IMR-90 (cell line): ENCODE results near the gene PCCA. TPM values are rescaled to one million over a fixed set of nuclear protein-coding genes. Genes with fewer than 3 reads are reported as not detected.
"Not testable (repeated sequence)": the region's sequence is repeated elsewhere in the genome, so short reads cannot be mapped to it uniquely, and the experiment has no call there.

Experiments used
- ATAC-seq: fragments of 200-7000 bp; cut with Tn5 transposase; 2 replicates; pipeline ENCODE4 v1.9.1; 2020; ENCODE audit warnings: low read depth, mild to moderate bottlenecking, moderate library complexity
- BruUV-seq: library from RNA; stranded (reverse); fragments of 400-500 nt; replicated peaks from 2 replicates; lab custom pipeline; 2021; lab: Mats Ljungman, UMichigan
- CTCF ChIA-PET: fragments of 300-600 bp; formaldehyde crosslinking; extraction: SDS; loops from one replicate; lab custom pipeline; 2021; ENCODE audit warnings: antibody characterized with exemption; lab: Yijun Ruan, JAX
- POLR2A ChIA-PET: fragments of 300-600 bp; sonication (Branson Sonifier 250); formaldehyde crosslinking; loops from one replicate; lab custom pipeline; 2022; ENCODE audit warnings: antibody characterized with exemption; ENCODE audit not compliant: unreplicated experiment; lab: Charles Lee
- DNase-seq: peaks from one replicate; pipeline ENCODE4 v3.0.0; 2013
- H2AFZ ChIP-seq: replicated peaks from 2 replicates; pipeline ENCODE3; 2013; ENCODE audit warnings: low read length, mild to moderate bottlenecking; ENCODE audit not compliant: poor library complexity
- H2AK5ac ChIP-seq: 2 replicates; pipeline ENCODE4 v1.6.1; 2013; ENCODE audit warnings: low read depth, low read length, inconsistent platforms
- H2AK9ac ChIP-seq: replicated peaks from 2 replicates; pipeline ENCODE3; 2013; ENCODE audit warnings: mild to moderate bottlenecking, low read depth, low read length, moderate library complexity; ENCODE audit not compliant: poor library complexity
- H2BK120ac ChIP-seq: 2 replicates; pipeline ENCODE4 v1.6.1; 2013; ENCODE audit warnings: low read depth, low read length, inconsistent platforms
- H2BK15ac ChIP-seq: 3 replicates; pipeline ENCODE4 v1.6.1; 2013; ENCODE audit warnings: low read depth, low read length, inconsistent platforms
- H2BK20ac ChIP-seq: 2 replicates; pipeline ENCODE4 v1.6.1; 2013; ENCODE audit warnings: low read depth, mild to moderate bottlenecking, inconsistent platforms, low read length, moderate library complexity
- H2BK5ac ChIP-seq: 2 replicates; pipeline ENCODE4 v1.6.1; 2013; ENCODE audit warnings: mild to moderate bottlenecking, low read depth, low read length, inconsistent platforms; ENCODE audit not compliant: poor library complexity, severe bottlenecking
- H3K14ac ChIP-seq: replicated peaks from 2 replicates; pipeline ENCODE4 v1.6.1; 2013; ENCODE audit warnings: low read depth, low read length, inconsistent platforms
- H3K18ac ChIP-seq: 2 replicates; pipeline ENCODE4 v1.6.1; 2013; ENCODE audit warnings: low read depth, low read length, control low read depth
- H3K23ac ChIP-seq: 2 replicates; pipeline ENCODE4 v1.6.1; 2013; ENCODE audit warnings: low read depth, low read length, inconsistent platforms
- H3K27ac ChIP-seq: 2 replicates; pipeline ENCODE4 v1.5.1; 2013; ENCODE audit warnings: mild to moderate bottlenecking, control low read depth, low read length; ENCODE audit not compliant: insufficient read depth
- H3K27me3 ChIP-seq: 2 replicates; pipeline ENCODE4 v1.6.1; 2013; ENCODE audit warnings: low read length; ENCODE audit not compliant: control insufficient read depth, insufficient read depth
- H3K36me3 ChIP-seq: 2 replicates; pipeline ENCODE4 v1.6.1; 2013; ENCODE audit warnings: low read length, mixed read lengths; ENCODE audit not compliant: control insufficient read depth, insufficient read depth
- H3K4ac ChIP-seq: 2 replicates; pipeline ENCODE4 v1.6.1; 2013; ENCODE audit warnings: low read depth, low read length, inconsistent platforms
- H3K4me1 ChIP-seq: 2 replicates; pipeline ENCODE4 v1.6.1; 2013; ENCODE audit warnings: low read length, mixed read lengths; ENCODE audit not compliant: control insufficient read depth, insufficient read depth
- H3K4me2 ChIP-seq: 2 replicates; pipeline ENCODE4 v1.6.1; 2013; ENCODE audit warnings: low read depth, mild to moderate bottlenecking, control low read depth, low read length, moderate library complexity
- H3K4me3 ChIP-seq: 2 replicates; pipeline ENCODE4 v1.5.1; 2013; ENCODE audit warnings: low read depth, mild to moderate bottlenecking, control low read depth, low read length, moderate library complexity; ENCODE audit not compliant: insufficient read depth
- H3K56ac ChIP-seq: 2 replicates; pipeline ENCODE4 v1.6.1; 2013; ENCODE audit warnings: low read length, inconsistent platforms; ENCODE audit not compliant: insufficient read depth; ENCODE audit errors: extremely low read depth
- H3K79me1 ChIP-seq, 2 experiments: 2 replicates each; pipeline ENCODE4 v1.6.1; 2013; ENCODE audit warnings: low read length in 2 of 2, inconsistent platforms in 1 of 2, low read depth in 1 of 2
- H3K9ac ChIP-seq: 2 replicates; pipeline ENCODE4 v1.6.1; 2013; ENCODE audit warnings: low read depth, low read length, control low read depth
- H3K9me1 ChIP-seq: 2 replicates; pipeline ENCODE4 v1.6.1; 2013; ENCODE audit warnings: low read length, inconsistent platforms; ENCODE audit not compliant: insufficient read depth
- H3K9me3 ChIP-seq: 2 replicates; pipeline ENCODE4 v1.6.1; 2013; ENCODE audit warnings: low read length; ENCODE audit not compliant: control insufficient read depth, insufficient read depth
- H4K20me1 ChIP-seq: 2 replicates; pipeline ENCODE4 v1.6.1; 2013; ENCODE audit warnings: low read length, inconsistent platforms; ENCODE audit not compliant: insufficient read depth
- H4K5ac ChIP-seq: 2 replicates; pipeline ENCODE4 v1.6.1; 2013; ENCODE audit warnings: mild to moderate bottlenecking, low read depth, low read length, control low read depth
- H4K8ac ChIP-seq, 2 experiments: 2 replicates each; pipeline ENCODE4 v1.6.1; 2013; ENCODE audit warnings: low read depth in 2 of 2, low read length in 2 of 2, control low read depth in 1 of 2, inconsistent platforms in 1 of 2
- H4K91ac ChIP-seq: 2 replicates; pipeline ENCODE4 v1.6.1; 2013; ENCODE audit warnings: low read depth, low read length, inconsistent platforms; ENCODE audit not compliant: insufficient read depth
- BHLHE40 ChIP-seq: fragments of 150-350 bp; IDR thresholded peaks from 2 replicates; pipeline ENCODE4 v1.6.1; 2016; ENCODE audit warnings: mild to moderate bottlenecking, low read depth, low read length
- CEBPB ChIP-seq: IDR thresholded peaks from 2 replicates; pipeline ENCODE4 v1.6.1; 2012; ENCODE audit warnings: low read depth, low read length, improper control_type of control experiment
- NFE2L2 ChIP-seq: fragments of 150-350 bp; IDR thresholded peaks from 2 replicates; pipeline ENCODE4 v1.6.1; 2016; ENCODE audit warnings: low read depth, mild to moderate bottlenecking, low read length
- SMC3 ChIP-seq: fragments of 150-350 bp; IDR thresholded peaks from 2 replicates; pipeline ENCODE4 v1.6.1; 2016; ENCODE audit warnings: low read depth, mild to moderate bottlenecking, antibody characterized with exemption, low read length, moderate library complexity
- WGBS, 2 experiments: methylation state at CpG; one replicate each; pipeline versions ENCODE4 v1.1.5 to v1.1.7; 2013; ENCODE audit warnings: missing lambda C conversion rate in 2 of 2; ENCODE audit not compliant: insufficient read length in 1 of 2; ENCODE audit errors: extremely low coverage in 2 of 2; 5-methylcytosine and 5-hydroxymethylcytosine counted together
- dilution Hi-C: fragments of 300-500 bp; cut with HindIII; formaldehyde crosslinking; loops from one replicate; pipeline ENCODE4 v1.14.3; 2018; ENCODE audit warnings: low sequenced_read_pairs; ENCODE audit not compliant: unreplicated experiment
- in situ Hi-C: fragments of 300-500 bp; cut with MboI; formaldehyde crosslinking; loops from 3 replicates; pipeline ENCODE4 v1.14.3; 2019; ENCODE audit warnings: low sequenced_read_pairs, inconsistent platforms, mixed read lengths
- intact Hi-C: fragments of 100-400 bp; cut with micrococcal nuclease; formaldehyde crosslinking; loops from 2 replicates; pipeline ENCODE4 v1.10.0; 2022
- polyA plus RNA-seq, 3 experiments: library from polyadenylated mRNA; depleted of rRNA; stranded (reverse); fragments of >200 nt; gene quantifications; 2 replicates each; pipeline ENCODE4 v1.2.3, GENCODE V29; 2012; ENCODE audit warnings: low replicate concordance in 1 of 3
- total RNA-seq: library from RNA; depleted of rRNA; stranded (reverse); fragments of >200 nt; gene quantifications from 2 replicates; pipeline ENCODE4 v1.2.3, GENCODE V29; 2012

PCCA gene
- total and polyA plus RNA-seq, 2 of the 4 experiments (the other 2 are of a cell fraction), result 7.6 to 24.0 TPM

- no peaks in the 10 kb centered on the region for H3K27me3 ChIP-seq
- ChIA-PET POLR2A (no interaction called here), CTCF (no interaction called here)
- H4K5ac ChIP-seq, result no peak overlapping the region
- H2BK5ac ChIP-seq, result no peak overlapping the region
- no peak overlapping the region for H3K27ac ChIP-seq
- no peak overlapping the region for H2BK15ac ChIP-seq
- intact Hi-C loops (no loop called here), in situ Hi-C loops (no loop called here), dilution Hi-C loops (no loop called here)
- H2AK5ac ChIP-seq, result no peak overlapping the region; the same call in 1 of the 2 replicates
- no peak overlapping the region for H2BK20ac ChIP-seq
- no peak overlapping the region for H4K91ac ChIP-seq
- no peak overlapping the region for H3K23ac ChIP-seq
- H2AK9ac ChIP-seq, result no peak overlapping the region
- ATAC-seq (no peak), DNase-seq (no peak)
- no TSS peak for BruUV-seq
- TF ChIP-seq SMC3, result no peak
- TF ChIP-seq BHLHE40, result no peak
- 0 out of 2 replicates have a peak, but pooled peaks have one; percentile 12 for TF ChIP-seq CEBPB
- no peak for TF ChIP-seq NFE2L2
- H3K14ac ChIP-seq, result no peak overlapping the region
- no peaks in the 10 kb centered on the region for H4K20me1 ChIP-seq
- WGBS, 2 experiments, result 100% methylated on average over 1 of the region's 4 CpGs; no CpG with 5 or more reads in 1 of the 2 experiments
- H2AFZ ChIP-seq, result no peak overlapping the region
- no peak overlapping the region for H3K9ac ChIP-seq
- peaks cover 2 to 3% of the 10 kb centered on the region in 2 experiments; a peak in 1 of 4 replicates for H3K79me1 ChIP-seq
- no peaks in the 10 kb centered on the region; the same call in 1 of the 2 replicates for H3K9me1 ChIP-seq
- no peak overlapping the region for H3K56ac ChIP-seq
- H3K9me3 ChIP-seq, result no peaks in the 10 kb centered on the region
- no peak overlapping the region for H3K4ac ChIP-seq
- no peak overlapping the region for H2BK120ac ChIP-seq
- no peak overlapping the region for H3K18ac ChIP-seq
- H3K36me3 ChIP-seq, result peaks cover 11% of the 10 kb centered on the region
- no peak overlapping the region for H3K4me3 ChIP-seq
- no peak overlapping the region for H4K8ac ChIP-seq
- H3K4me2 ChIP-seq, result no peak overlapping the region
- H3K4me1 ChIP-seq, result no peaks in the 10 kb centered on the region
These were observed 60.5 kb downstream of the PCCA start for GRCh38 chr13:100149389-100149788.

- H3K79me1 ChIP-seq, dilution Hi-C loops, H3K9ac ChIP-seq, H4K8ac ChIP-seq, POLR2A ChIA-PET, H2BK20ac ChIP-seq, CTCF ChIA-PET, H4K20me1 ChIP-seq, BruUV-seq, ATAC-seq, H2AK5ac ChIP-seq, H2BK15ac ChIP-seq, in situ Hi-C loops, H3K4me2 ChIP-seq, H3K9me3 ChIP-seq, H3K56ac ChIP-seq, H3K27me3 ChIP-seq, H3K4ac ChIP-seq, H3K27ac ChIP-seq, H3K14ac ChIP-seq, H2AK9ac ChIP-seq, H2BK120ac ChIP-seq, H3K18ac ChIP-seq, H4K91ac ChIP-seq, H3K4me3 ChIP-seq, H2AFZ ChIP-seq, H4K5ac ChIP-seq, H2BK5ac ChIP-seq, DNase-seq, H3K4me1 ChIP-seq, H3K9me1 ChIP-seq, H3K23ac ChIP-seq: not testable (repeated sequence)
- WGBS, 2 experiments, result 97% methylated on average over 6 of the region's 16 CpGs; no CpG with 5 or more reads in 1 of the 2 experiments
- intact Hi-C loops, result loop anchor here (10.0 kb wide), 1 partner anchor 364 kb away; no protein-coding TSS in a partner anchor
- H3K36me3 ChIP-seq, result peaks cover 11% of the 10 kb centered on the region
These were observed 61.8 kb downstream of the PCCA start for GRCh38 chr13:100150711-100151110.
